ENCODE results near the gene CLDN18. TPM values are rescaled to one million over a fixed set of nuclear protein-coding genes. Genes with fewer than 3 reads are reported as not detected.

The CLDN18 gene
- total and polyA plus RNA-seq, 9 of the 15 experiments (the other 6 are each of a cell fraction or from before 2014, with no cell fraction given), result 0.11 TPM; not detected in 8

DNA sequence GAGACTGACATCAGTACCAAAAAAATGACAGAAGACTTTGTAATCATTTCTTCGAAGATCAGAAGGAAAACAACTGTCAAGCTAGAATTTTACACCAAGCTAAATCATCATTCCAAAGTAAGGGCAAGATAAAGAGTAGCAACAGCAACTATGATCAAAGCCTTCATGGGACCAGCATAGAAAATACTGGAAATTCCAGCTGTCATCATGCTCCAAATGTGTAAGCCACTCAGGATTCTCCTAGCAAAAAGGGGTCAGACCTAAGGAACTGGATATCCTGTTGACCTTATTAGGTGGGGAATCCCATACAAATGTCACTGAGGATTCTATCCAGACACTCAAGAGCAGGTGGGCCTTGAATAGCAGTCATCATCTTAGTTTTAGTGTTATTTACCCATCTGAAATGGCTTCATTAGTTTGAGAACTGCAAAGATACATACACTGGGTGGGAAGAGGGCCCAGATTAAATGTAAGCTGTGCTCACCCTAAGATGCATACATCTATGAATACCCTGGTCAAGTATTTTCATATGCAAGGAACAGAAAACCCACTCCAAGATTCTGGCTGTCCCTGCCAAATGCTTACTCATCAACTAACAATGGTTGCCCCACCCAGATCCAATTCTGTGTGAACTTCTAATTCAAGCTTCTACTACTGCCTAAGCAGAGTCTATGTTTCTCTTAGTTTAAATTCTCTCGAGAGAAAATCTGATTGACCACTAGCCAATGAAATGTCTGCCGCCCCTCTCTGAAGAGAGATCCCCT lies 33.5 kb downstream of the CLDN18 start:
- no peak for FAIRE-seq
- H4K20me1 ChIP-seq (replicated peaks; ENCODE audit: control insufficient read depth, insufficient read depth, low read length), result no peaks in the 10 kb centered on the region
- intact Hi-C loops (cut with micrococcal nuclease), result no loop called here

More for the DNA sequence above, 33.5 kb downstream of the CLDN18 start:
- no peak overlapping the region for H3K4me3 ChIP-seq
- ChIA-PET POLR2A (interaction anchor here (1.2 kb wide), 1 partner anchor 17 kb away, joined by 3 read pairs; no protein-coding TSS in a partner anchor), CTCF (ENCODE audit: low intra/inter-chr PET ratio) (no interaction called here)
- H2AFZ ChIP-seq (ENCODE audit: low read depth, low read length), result no peak overlapping the region
- H3K36me3 ChIP-seq (ENCODE audit: control insufficient read depth, insufficient read depth, low read length), result no peaks in the 10 kb centered on the region
- no peak overlapping the region for H3K4me2 ChIP-seq (ENCODE audit: insufficient read depth, low read length)
- H3K79me2 ChIP-seq (ENCODE audit: control insufficient read depth, insufficient read depth, low read length), result no peaks in the 10 kb centered on the region
- H3K9me3 ChIP-seq (replicated peaks; ENCODE audit: control insufficient read depth, insufficient read depth, low read depth, low read length), result no peaks in the 10 kb centered on the region
- no peak overlapping the region for H3K9ac ChIP-seq (ENCODE audit: insufficient read depth in 1 of 2, low read depth in 2 of 2, low read length in 2 of 2)
- TF ChIP-seq, protein P1, sequence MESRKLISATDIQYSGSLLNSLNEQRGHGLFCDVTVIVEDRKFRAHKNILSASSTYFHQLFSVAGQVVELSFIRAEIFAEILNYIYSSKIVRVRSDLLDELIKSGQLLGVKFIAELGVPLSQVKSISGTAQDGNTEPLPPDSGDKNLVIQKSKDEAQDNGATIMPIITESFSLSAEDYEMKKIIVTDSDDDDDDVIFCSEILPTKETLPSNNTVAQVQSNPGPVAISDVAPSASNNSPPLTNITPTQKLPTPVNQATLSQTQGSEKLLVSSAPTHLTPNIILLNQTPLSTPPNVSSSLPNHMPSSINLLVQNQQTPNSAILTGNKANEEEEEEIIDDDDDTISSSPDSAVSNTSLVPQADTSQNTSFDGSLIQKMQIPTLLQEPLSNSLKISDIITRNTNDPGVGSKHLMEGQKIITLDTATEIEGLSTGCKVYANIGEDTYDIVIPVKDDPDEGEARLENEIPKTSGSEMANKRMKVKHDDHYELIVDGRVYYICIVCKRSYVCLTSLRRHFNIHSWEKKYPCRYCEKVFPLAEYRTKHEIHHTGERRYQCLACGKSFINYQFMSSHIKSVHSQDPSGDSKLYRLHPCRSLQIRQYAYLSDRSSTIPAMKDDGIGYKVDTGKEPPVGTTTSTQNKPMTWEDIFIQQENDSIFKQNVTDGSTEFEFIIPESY (CRISPR knock-in tag; IDR thresholded peaks at IDR 0.05), result no peak
- no peak for TF ChIP-seq SMARCC2 (IDR thresholded peaks at IDR 0.05; ENCODE audit: low read depth)
- TF ChIP-seq RUNX1 (IDR thresholded peaks at IDR 0.05; ENCODE audit: low read depth), result no peak
- TF ChIP-seq TARDBP (IDR thresholded peaks at IDR 0.05), result no peak
- TF ChIP-seq RAD21 (CRISPR knock-in tag; conservative IDR thresholded peaks at IDR 0.05 in 1 of 2, IDR thresholded peaks at IDR 0.05 in 1 of 2), result no peak
- TF ChIP-seq ESRRA (IDR thresholded peaks at IDR 0.05; ENCODE audit: borderline replicate concordance, low read depth), result no peak
- TF ChIP-seq, protein P2, sequence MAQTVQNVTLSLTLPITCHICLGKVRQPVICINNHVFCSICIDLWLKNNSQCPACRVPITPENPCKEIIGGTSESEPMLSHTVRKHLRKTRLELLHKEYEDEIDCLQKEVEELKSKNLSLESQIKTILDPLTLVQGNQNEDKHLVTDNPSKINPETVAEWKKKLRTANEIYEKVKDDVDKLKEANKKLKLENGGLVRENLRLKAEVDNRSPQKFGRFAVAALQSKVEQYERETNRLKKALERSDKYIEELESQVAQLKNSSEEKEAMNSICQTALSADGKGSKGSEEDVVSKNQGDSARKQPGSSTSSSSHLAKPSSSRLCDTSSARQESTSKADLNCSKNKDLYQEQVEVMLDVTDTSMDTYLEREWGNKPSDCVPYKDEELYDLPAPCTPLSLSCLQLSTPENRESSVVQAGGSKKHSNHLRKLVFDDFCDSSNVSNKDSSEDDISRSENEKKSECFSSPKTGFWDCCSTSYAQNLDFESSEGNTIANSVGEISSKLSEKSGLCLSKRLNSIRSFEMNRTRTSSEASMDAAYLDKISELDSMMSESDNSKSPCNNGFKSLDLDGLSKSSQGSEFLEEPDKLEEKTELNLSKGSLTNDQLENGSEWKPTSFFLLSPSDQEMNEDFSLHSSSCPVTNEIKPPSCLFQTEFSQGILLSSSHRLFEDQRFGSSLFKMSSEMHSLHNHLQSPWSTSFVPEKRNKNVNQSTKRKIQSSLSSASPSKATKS (CRISPR knock-in tag; IDR thresholded peaks at IDR 0.05), result no peak
- TF ChIP-seq ZNF165 (CRISPR knock-in tag; IDR thresholded peaks at IDR 0.05; ENCODE audit: borderline replicate concordance), result no peak
- TF ChIP-seq HNRNPH1 (optimal IDR thresholded peaks at IDR 0.05; ENCODE audit: low read depth, low read length), result no peak
- H3K9me1 ChIP-seq (ENCODE audit: control insufficient read depth, insufficient read depth, low read length), result no peaks in the 10 kb centered on the region
- DNase-seq (ENCODE audit: extremely low read depth in 1 of 4, low spot score in 3 of 4) (no peak), ATAC-seq (no peak)
- H3K27ac ChIP-seq (ENCODE audit: extremely low read depth, low read depth, low read length), result no peak overlapping the region
- WGBS (ENCODE audit: insufficient coverage, low coverage, missing lambda C conversion rate), result 0% methylated on average over 3 of the region's 3 CpGs
- H3K27me3 ChIP-seq (ENCODE audit: control insufficient read depth in 2 of 2, insufficient read depth in 2 of 2, low read length in 2 of 2), result no peaks in the 10 kb centered on the region
- in situ Hi-C loops (cut with MboI), result no loop called here
- no TSS peak for BruUV-seq (replicated peaks)
- H3K4me1 ChIP-seq (replicated peaks in 1 of 2; ENCODE audit: control insufficient read depth in 2 of 2, insufficient read depth in 2 of 2, low read length in 2 of 2), result no peaks in the 10 kb centered on the region
